ENCODE results near the gene ELK1.

The ELK1 gene

DNA sequence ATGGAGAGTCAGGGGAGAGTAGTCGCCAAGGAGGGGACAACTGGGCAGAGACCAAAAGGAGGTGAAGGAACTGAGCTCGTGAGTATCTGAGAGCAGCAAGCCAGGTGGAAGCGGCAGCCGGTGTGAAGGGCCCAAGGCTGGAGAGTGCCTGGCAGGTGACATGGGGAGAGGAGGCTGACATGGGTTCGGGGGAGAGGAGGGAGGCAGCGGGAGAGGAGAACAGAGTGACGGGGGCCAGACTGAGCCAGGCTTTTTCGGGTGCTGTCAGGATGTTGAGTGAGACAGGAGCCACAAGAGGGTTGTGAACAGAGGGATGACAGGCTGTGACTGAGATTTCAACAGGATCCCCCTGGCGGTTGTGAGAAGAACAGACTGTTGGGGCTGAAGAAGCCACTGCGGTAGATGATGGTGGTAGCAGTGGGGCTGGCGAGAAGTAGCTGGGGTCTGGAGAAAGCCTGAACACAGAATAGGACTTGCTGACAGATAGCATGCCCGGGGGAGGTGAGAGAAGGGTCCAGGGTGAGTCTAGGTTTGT is 5.7 kb downstream of the ELK1 start:
- DNase-seq (ENCODE audit: low read depth): no peak

DNA sequence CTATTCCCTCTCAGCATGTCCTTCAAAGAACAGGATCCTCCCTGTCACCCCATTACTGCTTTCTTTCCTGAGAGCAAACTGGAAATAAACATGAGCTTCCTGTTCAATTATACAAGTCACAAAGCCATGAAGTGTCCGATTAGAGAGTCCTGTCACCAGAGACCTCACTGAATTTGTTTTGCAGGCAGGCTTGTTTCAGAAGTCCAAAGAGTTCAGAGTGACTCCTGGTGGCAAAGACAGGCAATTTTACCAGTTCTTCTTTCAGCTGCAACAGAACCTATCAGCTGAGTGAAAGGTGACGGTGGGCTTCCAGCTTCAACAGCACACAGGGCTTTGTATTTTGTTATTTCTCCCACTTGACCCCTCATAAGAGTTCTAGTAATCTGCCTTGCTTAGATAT is 6.4 kb downstream of the ELK1 start:
- no peak for DNase-seq (ENCODE audit: low read depth)

DNA sequence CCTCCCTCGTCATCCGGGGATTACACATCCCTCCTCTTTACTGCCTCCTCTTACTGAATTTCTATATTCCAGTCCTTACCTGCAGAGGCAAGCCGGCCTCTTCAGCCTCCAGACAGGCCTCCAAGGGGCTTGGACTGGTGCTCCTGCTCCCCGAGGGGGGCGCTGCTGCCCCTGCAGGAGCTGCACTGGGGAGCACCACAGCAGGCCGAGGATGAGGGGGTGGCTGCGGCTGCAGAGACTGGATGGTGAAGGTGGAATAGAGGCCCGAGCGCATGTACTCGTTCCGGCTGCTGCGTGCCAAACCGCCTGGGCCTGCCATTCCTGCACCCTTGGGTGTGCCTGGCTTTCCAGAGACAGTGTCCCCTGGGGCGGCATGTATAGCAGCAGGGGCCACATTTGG is 11.5 kb downstream of the ELK1 start:
- DNase-seq (ENCODE audit: low read depth): no peak

DNA sequence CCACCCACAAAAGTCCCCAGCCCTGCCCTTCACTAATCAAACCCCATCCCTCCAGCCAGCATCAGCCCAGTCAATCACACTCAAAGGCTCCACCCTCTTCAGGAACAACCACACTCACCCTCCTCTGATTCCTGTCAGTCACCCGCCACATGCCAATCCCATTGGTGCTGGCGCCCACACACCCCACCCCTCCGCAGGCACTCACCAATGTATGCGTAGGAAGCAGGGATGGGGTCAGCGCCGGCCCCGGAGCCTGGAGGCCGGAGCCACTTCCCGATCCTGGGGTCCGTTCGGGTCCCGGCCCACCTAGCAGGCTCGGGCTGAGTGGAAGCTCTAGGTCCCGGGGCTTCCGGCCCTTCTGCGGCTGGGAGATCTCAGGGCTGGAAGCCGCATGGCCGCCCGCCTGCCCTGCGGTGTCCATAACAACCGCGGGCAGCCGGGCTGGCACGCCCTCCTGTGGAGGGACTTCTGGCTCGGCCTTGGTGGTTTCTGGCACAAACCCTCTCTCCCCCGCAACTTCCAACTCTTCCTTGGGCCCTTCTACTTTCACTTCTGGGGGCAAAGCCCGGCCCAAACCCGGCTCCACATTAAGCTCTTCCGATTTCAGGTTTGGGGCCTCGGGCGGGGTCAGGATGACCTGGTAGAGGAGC is 12.7 kb downstream of the ELK1 start:
- peak; percentile 18 for DNase-seq (ENCODE audit: low read depth)

DNA sequence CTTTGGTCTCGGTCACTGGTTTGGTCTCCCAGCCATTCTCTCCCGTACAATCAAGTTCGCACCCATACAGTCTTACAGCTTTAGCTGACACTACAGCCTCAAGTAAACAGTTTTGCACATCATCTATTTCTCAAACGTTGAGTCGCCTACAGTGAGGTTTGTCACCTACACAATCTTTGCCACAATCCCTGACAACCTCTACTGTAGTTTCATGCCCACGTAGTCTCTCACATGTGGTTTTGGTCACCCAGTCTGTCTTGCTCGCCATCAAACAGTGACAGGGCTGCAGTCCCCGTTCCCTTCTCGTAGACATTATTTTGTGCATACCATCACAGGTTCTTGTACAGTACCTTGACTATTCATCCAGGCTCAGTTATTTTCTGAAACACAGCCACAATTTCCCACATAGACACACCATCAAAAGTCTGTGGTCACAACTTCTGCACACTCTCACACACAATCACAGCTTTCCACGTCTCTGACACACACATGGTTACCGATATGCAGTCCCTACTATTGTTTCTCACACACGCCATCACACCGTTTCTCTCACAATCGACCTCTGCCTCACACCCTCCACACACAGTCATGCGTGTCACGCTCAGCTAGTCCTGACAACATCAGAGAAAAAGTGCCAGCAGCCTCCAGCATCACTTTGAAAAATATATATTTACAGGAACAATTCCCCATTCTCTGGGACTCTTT is 15.3 kb downstream of the ELK1 start:
- DNase-seq (ENCODE audit: low read depth): no peak

DNA sequence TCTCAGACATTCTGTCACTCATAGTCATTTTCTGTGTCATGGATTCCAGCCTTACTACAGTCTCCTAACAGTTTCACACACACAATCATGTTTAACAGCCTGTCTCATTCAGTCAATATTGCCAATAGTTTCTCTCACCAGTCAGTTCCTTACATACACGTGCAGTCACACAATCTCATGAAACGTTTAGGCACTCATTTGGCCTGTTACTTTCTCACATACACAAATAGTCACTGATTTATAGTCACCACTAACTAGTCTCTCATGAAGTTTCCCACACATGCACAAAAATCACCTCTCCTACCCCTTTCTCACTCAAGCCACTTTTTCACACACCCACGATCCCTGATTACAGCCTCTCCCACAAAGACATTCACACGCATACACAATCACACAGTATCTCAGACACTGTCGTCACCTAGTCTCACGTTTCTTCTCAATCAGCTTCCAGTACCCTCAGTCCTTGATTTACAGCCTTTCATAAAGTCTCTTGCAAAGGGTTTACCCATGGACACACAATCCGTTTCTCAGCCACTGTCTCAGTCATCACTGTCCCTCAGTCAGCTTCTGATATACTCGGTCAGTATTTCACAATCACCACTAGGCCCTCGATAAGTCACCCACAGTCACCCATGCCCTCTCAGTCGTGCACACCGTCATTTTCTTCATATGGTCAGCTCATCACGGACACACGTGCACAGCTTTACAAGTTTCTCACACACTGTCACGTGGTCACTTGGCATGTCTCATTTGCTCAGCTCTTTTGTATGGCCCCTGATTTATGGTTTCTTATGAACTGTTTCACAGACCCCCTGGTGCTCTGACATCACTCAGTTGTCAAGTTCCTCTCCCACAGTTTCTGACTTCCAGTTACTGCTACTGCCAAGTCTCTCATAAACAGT is 16.4 kb downstream of the ELK1 start:
- no peak for DNase-seq (ENCODE audit: low read depth)

DNA sequence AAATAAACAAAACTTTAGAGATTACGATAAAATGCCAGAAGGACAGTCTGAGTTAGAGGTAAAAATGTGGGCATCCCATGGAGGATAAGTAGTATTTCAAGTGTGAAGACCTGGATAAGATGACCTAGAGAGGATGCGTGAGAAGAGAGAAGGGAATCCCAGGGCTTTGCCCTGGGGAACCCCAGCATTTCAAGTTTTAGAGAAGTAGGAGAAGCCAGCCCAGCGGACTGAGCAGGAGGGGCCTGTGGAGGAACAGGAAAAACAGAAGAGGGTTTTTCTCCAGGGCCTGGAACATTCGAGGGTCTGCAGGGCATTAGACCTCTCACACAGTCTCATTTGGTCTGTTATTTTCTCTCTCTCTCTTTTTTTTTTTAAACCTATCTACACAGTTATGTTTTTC is 17.7 kb downstream of the ELK1 start:
- DNase-seq (ENCODE audit: low read depth): no peak

DNA sequence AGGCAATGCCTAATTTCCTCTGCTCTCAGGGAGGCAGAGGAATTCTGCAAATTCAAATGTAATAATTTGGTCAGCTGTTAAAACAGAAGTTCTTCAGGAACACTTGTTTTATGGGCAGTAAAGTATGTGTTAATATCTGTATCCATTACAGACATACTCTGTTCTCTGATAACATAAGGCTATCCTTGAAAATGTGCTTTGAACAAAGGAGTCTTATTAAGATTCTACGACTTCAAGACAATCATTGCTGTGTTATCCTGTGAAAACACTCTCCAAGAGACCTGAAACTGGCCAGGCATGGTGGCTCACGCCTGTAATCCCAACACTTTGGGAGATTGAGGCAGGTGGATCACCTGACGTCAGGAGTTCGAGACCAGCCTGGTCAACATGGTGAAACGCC is 18.7 kb downstream of the ELK1 start:
- DNase-seq (ENCODE audit: low read depth): no peak

DNA sequence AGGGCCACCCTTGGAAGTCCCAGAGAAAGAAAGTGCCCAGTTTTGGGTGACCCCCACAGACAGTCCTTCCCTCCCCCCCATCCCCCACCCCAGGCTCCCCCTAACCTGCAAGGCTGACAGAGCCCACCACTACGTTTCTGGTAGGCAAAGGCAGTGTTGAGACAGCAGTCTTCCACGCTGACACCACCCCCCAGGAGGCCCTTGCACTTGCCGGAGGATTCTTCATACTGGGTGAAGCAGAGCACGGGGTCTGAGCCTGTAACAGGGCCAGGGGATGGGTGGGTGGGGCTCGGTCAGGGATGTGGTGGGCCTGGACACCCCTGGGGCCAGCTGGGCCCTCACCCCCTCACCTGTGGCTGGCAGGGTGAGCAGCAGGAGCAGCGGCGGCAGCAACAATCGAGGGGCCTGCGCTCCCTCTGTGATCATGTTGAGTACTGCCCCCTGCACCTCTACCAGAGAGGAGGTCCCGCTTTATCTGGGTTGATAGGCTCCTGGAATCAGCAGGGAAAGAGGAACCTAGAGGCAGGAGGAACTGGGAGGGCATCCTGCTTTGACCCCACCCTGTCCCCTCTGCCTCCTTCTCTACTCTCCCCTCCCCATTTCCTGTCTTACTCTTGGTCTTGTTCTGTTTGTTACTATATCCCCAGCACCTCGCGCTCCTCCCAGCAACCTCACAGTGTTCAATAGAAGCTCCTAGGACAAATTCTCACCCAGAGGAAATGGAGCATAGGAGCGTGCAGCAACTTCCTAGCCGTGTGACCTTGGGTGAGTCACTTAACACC is 20.8 kb downstream of the ELK1 start, which contains the start of gene CFP:
TSS of gene CFP (minus strand) at position 512 of the 782 bp plus-strand sequence. CDS start at position 426, 86 bp downstream.
- DNase-seq (ENCODE audit: low read depth): no peak

DNA sequence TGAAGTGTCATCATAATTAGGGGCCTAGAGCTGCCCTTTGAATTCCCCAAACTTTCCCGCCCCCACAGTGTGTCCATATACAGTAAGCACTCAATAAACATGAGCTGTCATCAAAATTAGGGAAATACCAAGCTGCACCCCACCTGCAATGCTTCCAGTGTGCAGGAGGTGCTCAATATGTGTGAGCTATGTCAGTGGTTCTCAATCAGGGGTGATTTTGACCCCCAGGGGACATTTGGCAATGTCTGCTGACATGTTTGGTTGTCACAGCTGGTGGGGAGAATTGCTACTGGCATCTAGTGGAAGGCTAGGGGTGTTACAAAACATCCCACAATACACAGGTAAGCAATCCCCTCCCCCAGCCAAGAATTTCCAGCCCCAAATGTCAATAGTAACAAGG is 21.4 kb downstream of the ELK1 start:
- DNase-seq (ENCODE audit: low read depth): no peak

DNA sequence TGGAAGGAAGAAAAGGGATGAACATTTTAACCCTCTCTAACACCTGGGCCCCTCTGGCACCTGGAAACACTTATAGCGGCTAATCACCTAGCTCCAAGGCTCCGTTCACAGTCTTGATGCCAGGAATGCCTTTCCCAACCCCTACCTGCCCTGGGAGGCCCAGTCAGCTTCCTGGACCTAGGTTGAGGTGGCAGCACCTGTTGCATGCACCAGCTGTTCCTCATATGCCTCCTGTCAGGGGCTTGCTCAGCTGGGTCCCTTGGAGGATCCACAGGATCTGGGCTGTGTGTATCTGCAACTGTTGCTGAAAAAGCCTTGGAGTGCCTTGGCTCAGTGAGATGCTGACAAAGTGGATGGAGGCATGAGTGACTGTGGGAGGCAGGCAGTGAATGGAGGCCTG is 25.0 kb downstream of the ELK1 start:
- DNase-seq (ENCODE audit: low read depth): no peak

DNA sequence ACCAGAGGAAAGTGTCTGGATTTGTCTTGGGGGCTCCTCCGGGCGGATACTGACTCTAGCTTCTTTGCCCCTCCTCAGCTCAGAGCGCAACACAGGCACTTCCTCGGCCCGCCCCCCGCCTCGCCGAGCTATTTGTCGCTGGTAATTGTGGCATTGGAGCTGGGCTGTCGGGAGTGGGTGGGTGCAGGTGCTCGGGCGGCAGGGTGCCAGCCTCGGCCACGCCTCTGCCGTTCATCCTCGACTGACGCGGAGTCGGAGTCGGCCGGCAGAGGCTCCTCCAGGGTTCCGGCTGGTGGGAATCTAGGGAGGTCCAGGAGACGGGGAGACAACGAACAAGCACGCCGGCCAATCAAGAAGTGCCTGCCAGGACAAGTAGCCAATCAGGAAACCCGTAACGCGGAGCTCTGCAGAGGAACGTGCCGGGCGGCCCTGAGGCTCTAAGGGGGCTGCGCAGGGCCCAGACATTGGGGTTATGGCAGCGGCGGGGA is 26.8 kb downstream of the ELK1 start:
- DNase-seq (ENCODE audit: low read depth): no peak

DNA sequence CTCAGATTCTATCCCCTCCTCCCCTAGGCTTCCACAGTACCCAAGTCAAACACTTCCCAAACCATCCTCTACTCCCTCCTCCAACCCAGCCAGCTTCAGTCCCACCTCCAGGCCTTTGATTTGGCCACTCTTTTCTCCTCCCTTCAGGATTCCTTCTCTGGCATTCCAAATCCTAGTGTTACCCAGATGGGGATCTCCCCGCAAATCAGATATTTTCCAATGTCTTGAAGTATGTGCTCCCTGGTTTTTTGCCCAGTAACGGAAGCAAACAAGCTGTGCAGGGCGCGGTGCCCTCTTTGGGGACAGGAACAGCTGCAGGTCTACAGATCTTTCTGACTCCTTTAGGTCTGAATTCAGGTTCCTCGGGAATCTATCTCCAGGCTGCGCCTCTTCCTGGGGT is 28.5 kb downstream of the ELK1 start:
- DNase-seq (ENCODE audit: low read depth): no peak

DNA sequence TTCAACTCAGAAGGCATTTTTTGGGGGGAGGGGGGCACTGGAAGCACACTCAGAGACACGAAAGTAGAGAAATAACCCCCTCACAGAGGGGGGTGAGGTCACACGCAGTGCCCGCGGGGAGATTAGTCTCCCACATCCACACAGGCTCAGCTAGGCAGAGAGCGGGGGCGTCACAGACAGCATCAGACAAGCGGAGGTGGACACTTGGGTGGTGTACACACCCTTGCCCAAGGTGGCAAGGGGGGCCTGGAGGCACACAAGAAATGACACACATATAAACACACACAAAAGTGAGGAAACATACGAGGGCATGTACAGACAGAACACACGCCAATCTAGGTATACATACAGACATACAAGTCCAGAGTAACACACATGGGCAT is 30.1 kb downstream of the ELK1 start:
- no peak for DNase-seq (ENCODE audit: low read depth)

DNA sequence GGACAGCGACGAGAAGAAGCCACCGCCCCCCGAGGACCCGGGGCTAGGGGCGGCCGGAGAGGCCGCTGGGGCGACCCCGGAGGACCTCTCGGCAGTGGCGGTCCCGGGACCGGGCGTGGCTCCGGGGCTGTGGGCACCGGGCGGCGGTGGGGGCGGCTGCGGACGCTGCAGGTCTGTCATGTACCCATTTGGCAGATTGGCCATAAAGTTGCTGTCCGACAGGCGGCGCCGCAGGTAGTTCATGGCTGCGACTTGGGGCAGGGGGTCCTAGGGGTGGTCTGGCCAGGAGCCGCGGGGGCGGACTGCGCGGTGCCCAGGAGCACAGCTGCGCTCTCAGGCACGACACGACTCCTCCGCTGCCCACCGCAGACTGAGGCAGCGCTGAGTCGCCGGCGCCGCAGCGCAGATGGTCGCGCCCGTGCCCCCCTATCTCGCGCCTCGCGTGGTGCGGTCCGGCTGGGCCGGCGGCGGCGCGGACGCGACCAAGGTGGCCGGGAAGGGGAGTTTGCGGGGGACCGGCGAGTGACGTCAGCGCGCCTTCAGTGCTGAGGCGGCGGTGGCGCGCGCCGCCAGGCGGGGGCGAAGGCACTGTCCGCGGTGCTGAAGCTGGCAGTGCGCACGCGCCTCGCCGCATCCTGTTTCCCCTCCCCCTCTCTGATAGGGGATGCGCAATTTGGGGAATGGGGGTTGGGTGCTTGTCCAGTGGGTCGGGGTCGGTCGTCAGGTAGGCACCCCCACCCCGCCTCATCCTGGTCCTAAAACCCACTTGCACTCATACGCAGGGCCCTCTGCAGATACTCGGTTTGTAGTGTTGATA is 30.7 kb downstream of the ELK1 start, which contains the start of gene SYN1:
TSS of gene SYN1 (minus strand) at position 372 of the 817 bp plus-strand sequence. CDS start at position 243, 129 bp downstream.
- peak; percentile 68 for DNase-seq (ENCODE audit: low read depth)

DNA sequence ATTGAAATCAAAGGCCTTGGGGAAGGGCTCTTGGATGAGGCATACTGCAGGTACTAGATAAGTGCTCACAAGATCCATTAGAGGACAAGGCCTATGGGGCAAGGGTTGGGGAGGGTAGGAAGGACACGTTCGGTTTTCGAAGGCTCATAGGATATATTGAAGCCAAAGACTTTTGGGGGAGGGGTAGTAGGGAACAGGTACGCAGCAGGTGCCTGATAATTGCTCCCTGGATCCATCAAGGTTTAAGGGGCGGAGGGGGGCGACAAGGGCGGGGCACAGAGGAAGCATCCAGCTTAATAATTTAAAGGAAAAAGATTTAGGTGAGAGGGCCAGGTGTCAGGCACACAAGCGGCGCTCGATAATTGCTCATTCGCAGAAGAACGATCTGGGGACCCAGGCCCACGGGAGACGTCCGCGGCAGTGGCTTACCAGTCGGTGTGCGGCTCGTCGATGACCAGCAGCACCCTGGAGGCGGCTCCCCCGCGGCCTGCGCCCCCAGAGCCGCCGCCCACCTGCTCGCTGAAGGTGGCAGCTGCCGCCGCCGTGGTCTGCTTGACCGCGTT is 31.4 kb downstream of the ELK1 start:
- DNase-seq (ENCODE audit: low read depth): no peak

DNA sequence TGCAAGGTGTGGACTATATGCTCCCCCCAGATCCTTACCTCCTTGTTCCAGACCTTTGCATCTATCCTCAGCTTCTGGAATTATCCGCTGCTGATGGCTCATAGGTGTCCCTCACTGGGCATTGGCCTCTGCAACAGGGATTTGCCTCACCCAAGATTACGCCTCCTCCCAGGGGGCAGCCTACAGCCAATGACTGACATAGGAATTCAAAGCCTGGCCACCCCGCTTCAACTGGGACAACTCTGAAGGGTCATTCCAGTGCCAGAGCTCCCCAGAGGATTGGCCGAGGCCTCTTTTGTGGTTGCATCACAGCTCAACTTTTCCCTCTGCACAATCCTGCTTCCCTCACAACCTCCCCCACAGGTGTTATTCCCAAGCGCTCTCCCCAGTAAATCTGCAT is 35.7 kb downstream of the ELK1 start:
- DNase-seq (ENCODE audit: low read depth): no peak

DNA sequence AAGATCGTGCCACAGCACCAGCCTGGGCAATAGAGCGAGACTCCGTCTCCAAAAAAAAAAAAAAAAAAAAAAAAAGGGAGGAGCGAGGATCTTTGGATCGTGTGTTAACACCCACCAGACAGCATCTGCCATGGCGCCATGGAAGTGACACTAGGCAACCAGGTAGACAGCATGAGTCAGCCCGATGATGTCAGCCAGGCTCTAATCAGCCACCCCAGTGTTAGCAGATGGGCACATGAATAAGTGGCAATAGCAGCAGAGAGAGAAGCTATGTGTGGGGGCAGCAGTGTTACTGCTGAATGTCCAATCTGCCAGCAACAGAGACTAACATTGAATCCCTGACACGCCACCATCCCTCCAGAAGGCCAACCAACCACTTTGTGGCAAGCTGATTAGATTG is 37.3 kb downstream of the ELK1 start:
- no peak for DNase-seq (ENCODE audit: low read depth)

DNA sequence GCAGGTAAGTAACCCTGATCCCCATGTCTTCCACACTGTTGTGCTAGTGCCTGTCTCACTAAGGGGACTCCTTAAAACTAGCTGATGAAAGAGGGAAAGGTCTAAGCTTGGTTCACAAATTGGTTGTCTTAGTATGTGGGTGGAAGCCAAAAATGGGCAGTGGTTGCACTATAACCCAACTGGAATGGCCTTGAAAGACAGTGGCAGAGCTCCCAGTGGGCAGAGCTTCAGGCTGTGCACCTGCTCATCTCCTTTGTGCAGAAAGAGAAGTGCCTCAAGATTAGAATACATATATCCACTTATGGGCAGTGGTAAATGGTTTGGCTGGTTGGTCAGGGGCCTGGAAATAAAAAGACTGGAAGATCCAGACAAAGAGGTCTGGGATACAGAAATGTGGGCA is 37.9 kb downstream of the ELK1 start:
- no peak for DNase-seq (ENCODE audit: low read depth)

DNA sequence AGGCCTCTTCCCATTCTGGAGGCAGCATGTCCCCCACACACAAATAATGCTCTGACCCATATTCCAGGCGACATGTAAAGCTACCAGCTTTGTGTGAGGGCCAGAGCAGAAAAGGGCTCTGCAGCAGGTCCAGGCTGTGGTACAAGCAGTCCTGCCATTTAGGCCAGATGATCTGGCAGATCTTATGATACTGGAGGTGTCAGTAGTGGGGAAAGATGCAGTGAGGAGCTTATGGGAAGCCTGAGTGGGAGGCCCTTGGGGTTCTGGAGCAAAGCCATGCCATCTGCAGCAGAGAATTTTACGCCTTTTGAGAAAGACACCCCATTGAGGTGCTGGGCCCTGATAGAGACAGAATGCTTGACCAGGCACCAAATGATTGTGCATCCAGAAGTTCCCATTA is 38.4 kb downstream of the ELK1 start:
- DNase-seq (ENCODE audit: low read depth): no peak

Measured in activated T-helper 9 cell treated with anti-CD3 and anti-CD28 coated beads, Interleukin-2, amount 50 U/mL, for 16 hours (primary cell).